WTC11 (cell line): Measurements from ENCODE around the gene CACNA1C. TPM values are rescaled to one million over a fixed set of nuclear protein-coding genes. Genes with fewer than 3 reads are reported as not detected.

Experiments
- ATAC-seq: fragments of 200-7000 bp; cut with Tn5 transposase; 2 replicates; pipeline ENCODE4 v1.10.0; 2021; ENCODE audit warnings: mild to moderate bottlenecking, moderate library complexity
- CTCF ChIA-PET: fragments of 300-600 bp; sonication (Branson Sonifier 250); formaldehyde crosslinking; loops from one replicate; lab custom pipeline; 2021; ENCODE audit warnings: antibody characterized with exemption; lab: Charles Lee
- POLR2A ChIA-PET: fragments of 350-600 bp; sonication (Branson Sonifier 250); formaldehyde crosslinking; loops from one replicate; lab custom pipeline; 2021; ENCODE audit warnings: antibody characterized with exemption; lab: Charles Lee
- DNase-seq: peaks from one replicate; pipeline ENCODE4 v3.0.0; 2021; ENCODE audit warnings: low spot score
- H3K27ac Mint-ChIP-seq: 2 replicates; pipeline ENCODE4 v1.8.0; 2021; ENCODE audit warnings: mixed read lengths
- H3K27me3 Mint-ChIP-seq: 2 replicates; pipeline ENCODE4 v1.8.0; 2021; ENCODE audit warnings: low read depth, mild to moderate bottlenecking, moderate library complexity, mixed read lengths
- H3K36me3 Mint-ChIP-seq: 2 replicates; pipeline ENCODE4 v1.8.0; 2021; ENCODE audit warnings: mixed read lengths
- H3K4me1 Mint-ChIP-seq: 2 replicates; pipeline ENCODE4 v1.8.0; 2022; ENCODE audit warnings: mixed read lengths
- H3K4me3 Mint-ChIP-seq: 2 replicates; pipeline ENCODE4 v1.8.0; 2021; ENCODE audit warnings: mild to moderate bottlenecking, moderate library complexity, mixed read lengths
- H3K9me3 Mint-ChIP-seq: 2 replicates; pipeline ENCODE4 v1.8.0; 2021; ENCODE audit warnings: mixed read lengths
- AFF4 ChIP-seq: sonication (generic); formaldehyde crosslinking; IDR thresholded peaks from 2 replicates; pipeline ENCODE4 v1.8.1; 2023; ENCODE audit warnings: mild to moderate bottlenecking, missing genetic modification reagents, borderline replicate concordance
- ATF2 ChIP-seq: sonication (generic); formaldehyde crosslinking; IDR thresholded peaks from 2 replicates; pipeline ENCODE4 v1.8.1; 2022; ENCODE audit warnings: low read depth, missing genetic modification reagents, borderline replicate concordance
- CREB1 ChIP-seq: sonication (generic); formaldehyde crosslinking; IDR thresholded peaks from 2 replicates; pipeline ENCODE4 v1.8.0; 2023; ENCODE audit warnings: mild to moderate bottlenecking, missing genetic modification reagents
- E2F1 ChIP-seq: sonication (generic); formaldehyde crosslinking; IDR thresholded peaks from 2 replicates; pipeline ENCODE4 v1.8.0; 2022; ENCODE audit warnings: mild to moderate bottlenecking, missing genetic modification reagents
- E2F5 ChIP-seq: sonication (generic); formaldehyde crosslinking; IDR thresholded peaks from 2 replicates; pipeline ENCODE4 v1.8.1; 2022; ENCODE audit warnings: mild to moderate bottlenecking, moderate library complexity, missing genetic modification reagents
- ELF4 ChIP-seq: sonication (generic); formaldehyde crosslinking; IDR thresholded peaks from 2 replicates; pipeline ENCODE4 v1.8.1; 2022; ENCODE audit warnings: low read depth, mild to moderate bottlenecking, moderate library complexity, missing genetic modification reagents
- ESRRA ChIP-seq: sonication (generic); formaldehyde crosslinking; IDR thresholded peaks from 2 replicates; pipeline ENCODE4 v1.8.1; 2022; ENCODE audit warnings: mild to moderate bottlenecking, missing genetic modification reagents, borderline replicate concordance
- FOXJ3 ChIP-seq: sonication (generic); formaldehyde crosslinking; IDR thresholded peaks from 2 replicates; pipeline ENCODE4 v1.9.0; 2021; ENCODE audit warnings: missing genetic modification reagents, mild to moderate bottlenecking, borderline replicate concordance
- HMGXB4 ChIP-seq: sonication (generic); formaldehyde crosslinking; IDR thresholded peaks from 2 replicates; pipeline ENCODE4 v1.8.1; 2023; ENCODE audit warnings: mild to moderate bottlenecking, moderate library complexity, missing genetic modification reagents
- IRF2 ChIP-seq: sonication (generic); formaldehyde crosslinking; IDR thresholded peaks from 2 replicates; pipeline ENCODE4 v1.8.0; 2022; ENCODE audit warnings: low read depth, missing genetic modification reagents, borderline replicate concordance
- KAT7 ChIP-seq: sonication (generic); formaldehyde crosslinking; IDR thresholded peaks from 2 replicates; pipeline ENCODE4 v1.8.1; 2023; ENCODE audit warnings: missing genetic modification reagents, mild to moderate bottlenecking, borderline replicate concordance
- NR3C1 ChIP-seq: sonication (generic); formaldehyde crosslinking; conservative IDR thresholded peaks from 2 replicates; pipeline ENCODE4 v1.8.1; 2023; ENCODE audit warnings: low read depth, mild to moderate bottlenecking, missing genetic modification reagents
- OVOL2 ChIP-seq: fragments of 250-450 bp; sonication (Bioruptor Pico); IDR thresholded peaks from 2 replicates; pipeline ENCODE4 v1.9.0; 2021; ENCODE audit warnings: mild to moderate bottlenecking, borderline replicate concordance
- PREB ChIP-seq: sonication (generic); formaldehyde crosslinking; IDR thresholded peaks from 2 replicates; pipeline ENCODE4 v1.8.1; 2022; ENCODE audit warnings: mild to moderate bottlenecking, missing genetic modification reagents, moderate library complexity, borderline replicate concordance
- RELA ChIP-seq: sonication (generic); formaldehyde crosslinking; IDR thresholded peaks from 2 replicates; pipeline ENCODE4 v1.8.1; 2022; ENCODE audit warnings: missing genetic modification reagents, mild to moderate bottlenecking, borderline replicate concordance
- RORB ChIP-seq: fragments of 250-450 bp; sonication (Bioruptor Pico); IDR thresholded peaks from 2 replicates; pipeline ENCODE4 v1.9.0; 2021; ENCODE audit warnings: mild to moderate bottlenecking
- SMAD3 ChIP-seq: sonication (generic); formaldehyde crosslinking; IDR thresholded peaks from 2 replicates; pipeline ENCODE4 v1.8.0; 2022; ENCODE audit warnings: missing genetic modification reagents, mild to moderate bottlenecking, borderline replicate concordance
- USF2 ChIP-seq: sonication (generic); formaldehyde crosslinking; IDR thresholded peaks from 2 replicates; pipeline ENCODE4 v1.8.1; 2023; ENCODE audit warnings: mild to moderate bottlenecking, missing genetic modification reagents, moderate library complexity
- ZNF232 ChIP-seq: sonication (generic); formaldehyde crosslinking; IDR thresholded peaks from 2 replicates; pipeline ENCODE4 v1.8.0; 2022; ENCODE audit warnings: mild to moderate bottlenecking, missing genetic modification reagents
- ZNF512 ChIP-seq: sonication (generic); formaldehyde crosslinking; IDR thresholded peaks from 2 replicates; pipeline ENCODE4 v1.8.1; 2022; ENCODE audit warnings: missing genetic modification reagents, borderline replicate concordance
- total RNA-seq: library from RNA; stranded (reverse); gene quantifications from 3 replicates; pipeline ENCODE4 v1.2.3, GENCODE V29; 2021

Gene CACNA1C
- total RNA-seq, 1 experiment from 2014 or later, result 1.7 TPM

- CTCF ChIA-PET, result interaction anchor here (0.7 to 4.3 kb wide), 6 partner anchors 22 to 196 kb away, joined by 3 to 32 read pairs (median 5); no protein-coding TSS in a partner anchor
- peaks cover 14% of the 10 kb centered on the region for H3K27me3 Mint-ChIP-seq
Observed at GRCh38 chr12:2689393-2689792, 636.6 kb downstream of the CACNA1C start.

GRCh38 chr12:2689879-2690278 is 637.1 kb downstream of the CACNA1C start:
- peaks cover 19% of the 10 kb centered on the region for H3K27me3 Mint-ChIP-seq
- H3K4me1 Mint-ChIP-seq, result peaks cover 27% of the 10 kb centered on the region
- no peak for ATAC-seq
- H3K4me3 Mint-ChIP-seq, result peak overlapping the region; percentile 74; the same call in 1 of the 2 replicates
- 0 out of 2 replicates have a peak, but pooled peaks cover 3% of the 10 kb centered on the region for H3K9me3 Mint-ChIP-seq
- no peak for DNase-seq
- ChIA-PET CTCF (interaction anchor here (0.8 to 4.3 kb wide), 6 partner anchors 38 to 195 kb away, joined by 3 to 32 read pairs (median 6); no protein-coding TSS in a partner anchor), POLR2A (no interaction called here)
- no peaks in the 10 kb centered on the region for H3K36me3 Mint-ChIP-seq
- TF ChIP-seq HMGXB4 (CRISPR knock-in tag) (no peak), E2F5 (CRISPR knock-in tag) (no peak), NR3C1 (no peak), USF2 (CRISPR knock-in tag) (no peak), OVOL2 (no peak), ESRRA (CRISPR knock-in tag) (no peak), ZNF512 (CRISPR knock-in tag) (no peak), PREB (CRISPR knock-in tag) (no peak), AFF4 (CRISPR knock-in tag) (no peak), IRF2 (CRISPR knock-in tag) (no peak), CREB1 (CRISPR knock-in tag) (no peak), RELA (CRISPR knock-in tag) (no peak), KAT7 (CRISPR knock-in tag) (no peak), SMAD3 (CRISPR knock-in tag) (no peak), ATF2 (CRISPR knock-in tag) (no peak), ELF4 (CRISPR knock-in tag) (no peak), ZNF232 (CRISPR knock-in tag) (no peak), RORB (CRISPR knock-in tag) (no peak), E2F1 (CRISPR knock-in tag) (no peak)
- no peak overlapping the region for H3K27ac Mint-ChIP-seq

More at GRCh38 chr12:2689393-2689792, 636.6 kb downstream of the CACNA1C start:
- TF ChIP-seq FOXJ3 (CRISPR knock-in tag), result no peak
- DNase-seq, result no peak
- H3K4me1 Mint-ChIP-seq, result peaks cover 31% of the 10 kb centered on the region
- ATAC-seq, result no peak
- POLR2A ChIA-PET, result no interaction called here
- H3K4me3 Mint-ChIP-seq, result peak overlapping the region; percentile 74; the same call in 1 of the 2 replicates
- H3K36me3 Mint-ChIP-seq, result no peaks in the 10 kb centered on the region
- no peak overlapping the region for H3K27ac Mint-ChIP-seq
- H3K9me3 Mint-ChIP-seq, result no peaks in the 10 kb centered on the region
